GM18873 (cell line): ENCODE results near the gene STAC2.

Experiments used
- ATAC-seq: cut with Tn5 transposase; IDR thresholded peaks from one replicate; pipeline ENCODE4 v1.9.1; 2021; ENCODE audit warnings: mild to moderate bottlenecking, moderate library complexity, moderate number of reproducible peaks; ENCODE audit not compliant: unreplicated experiment, low FRiP score

Gene STAC2

GRCh38 chr17:39235555-39236449, 10.1 kb upstream of the STAC2 start:
- ATAC-seq = no peak

GRCh38 chr17:39231591-39232551, 6.1 kb upstream of the STAC2 start:
- ATAC-seq = no peak

- ATAC-seq = no peak
Measured at GRCh38 chr17:39231091-39231561, 5.4 kb upstream of the STAC2 start.

- ATAC-seq = no peak
Measured at GRCh38 chr17:39230361-39230760, 4.6 kb upstream of the STAC2 start.

GRCh38 chr17:39229274-39229913, 3.6 kb upstream of the STAC2 start:
- ATAC-seq = no peak

DNA sequence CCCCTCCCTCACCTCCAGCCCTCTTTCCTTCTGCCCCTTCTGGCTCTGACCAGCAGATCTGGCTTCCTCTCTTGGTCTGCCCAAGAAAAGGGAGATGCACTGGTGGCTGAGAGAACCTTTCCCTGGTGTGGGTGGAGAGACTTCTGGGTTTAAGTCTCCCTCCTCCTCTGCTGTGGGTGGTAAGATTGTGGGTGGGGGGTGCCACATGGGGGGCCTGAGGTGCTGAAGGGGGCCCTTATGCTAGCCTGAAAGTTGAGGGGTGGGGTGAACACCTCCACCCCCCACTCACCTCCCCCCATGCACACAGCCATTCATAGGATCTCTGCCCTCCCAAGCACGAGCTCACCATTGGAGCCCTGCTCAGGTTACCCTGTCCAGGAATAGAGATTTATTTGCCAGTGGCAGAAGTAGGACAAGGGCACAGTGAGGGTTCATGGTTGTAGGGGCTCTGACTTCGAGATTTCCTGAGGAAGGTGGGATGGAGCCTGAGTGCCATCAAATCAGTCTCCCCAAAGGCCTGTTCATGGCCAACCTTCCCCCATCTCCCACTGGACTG, 1.7 kb upstream of the STAC2 start:
- no peak for ATAC-seq

DNA sequence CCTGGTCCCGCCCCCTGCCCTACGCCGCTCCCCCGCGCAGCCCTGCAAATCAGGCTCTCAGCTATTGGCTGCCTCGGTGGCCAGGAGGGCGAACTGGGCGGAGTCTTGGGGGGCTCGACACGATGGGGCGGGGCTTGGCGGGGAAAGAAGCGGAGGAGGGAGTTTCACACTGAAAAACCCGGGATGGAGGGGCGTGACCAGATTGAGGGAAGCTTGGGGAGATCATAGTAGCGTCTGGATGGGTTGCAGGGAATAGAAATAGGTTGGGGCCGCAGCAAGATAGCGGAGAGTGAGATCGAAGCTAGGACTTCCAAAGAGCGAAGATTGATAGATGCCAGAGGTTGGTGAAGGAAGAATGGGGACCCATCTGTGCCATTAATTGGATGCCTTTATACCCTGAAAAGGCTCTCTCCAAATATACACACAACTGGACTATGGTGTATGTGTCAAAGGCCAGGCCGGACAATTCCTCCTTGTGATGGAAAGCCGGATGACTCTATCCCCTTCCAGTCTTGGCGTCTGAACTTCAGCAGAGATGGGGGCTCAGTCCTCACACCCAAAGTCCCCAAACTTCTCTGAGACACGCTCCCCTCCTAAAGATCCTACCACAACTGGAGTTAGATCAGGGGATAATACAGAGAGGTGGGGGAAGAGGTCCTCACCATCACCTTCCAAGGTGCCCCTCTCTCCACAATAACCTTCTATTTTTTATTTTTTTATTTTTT, 376 bp upstream of the STAC2 start:
- ATAC-seq = no peak

- ATAC-seq = no peak
Measured at GRCh38 chr17:39224778-39225307, 902 bp downstream of the STAC2 start.

GRCh38 chr17:39223907-39224777, 1.6 kb downstream of the STAC2 start:
- ATAC-seq = no peak

- ATAC-seq = no peak
Measured at GRCh38 chr17:39222866-39223834, 2.6 kb downstream of the STAC2 start.

GRCh38 chr17:39222151-39222550, 3.6 kb downstream of the STAC2 start:
- ATAC-seq = no peak

DNA sequence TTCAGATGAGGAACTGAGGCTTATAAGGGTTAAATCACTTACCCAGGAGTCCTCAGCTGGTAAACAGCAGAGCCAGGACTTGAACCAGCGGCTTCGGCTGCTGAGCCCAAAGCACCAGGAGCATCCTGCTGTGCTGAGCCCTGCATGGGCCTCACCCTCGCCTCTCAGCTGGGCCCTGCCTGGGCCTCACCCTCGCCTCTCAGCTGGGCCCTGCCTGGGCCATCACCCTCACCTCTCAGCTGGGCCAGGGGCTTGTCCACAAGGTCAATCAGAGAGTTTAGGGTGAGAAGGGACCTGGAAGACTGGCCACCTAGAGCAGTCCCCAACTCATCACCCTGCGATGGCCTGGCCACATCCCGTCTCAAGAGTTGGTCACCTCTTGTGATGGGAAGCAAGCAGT, 4.2 kb downstream of the STAC2 start:
- no peak for ATAC-seq

DNA sequence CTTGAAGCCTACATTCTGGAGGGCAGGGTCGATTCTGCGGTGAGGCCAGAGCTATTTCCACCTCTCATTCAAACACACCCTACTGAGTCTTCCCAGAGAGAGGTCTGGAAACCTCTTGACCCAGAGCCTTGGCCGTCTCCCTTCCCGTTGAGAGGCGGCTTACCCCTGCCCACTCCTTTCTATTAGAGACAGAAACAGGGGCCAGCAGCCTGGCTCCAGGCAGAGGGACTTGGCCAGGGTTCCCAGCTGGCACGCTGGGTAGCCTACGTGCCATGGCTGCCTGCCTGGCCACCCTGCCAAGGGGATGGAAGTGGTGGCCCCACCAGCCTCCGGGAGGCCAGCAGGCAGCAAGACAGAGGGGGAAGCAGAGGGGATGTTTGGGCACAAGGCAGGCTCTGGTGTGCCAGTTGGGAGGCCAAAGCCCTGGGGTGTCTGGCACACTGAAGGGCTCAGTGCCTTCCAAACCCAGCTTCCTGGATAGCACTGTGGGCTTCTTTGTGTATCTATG, 6.0 kb downstream of the STAC2 start:
- no peak for ATAC-seq

DNA sequence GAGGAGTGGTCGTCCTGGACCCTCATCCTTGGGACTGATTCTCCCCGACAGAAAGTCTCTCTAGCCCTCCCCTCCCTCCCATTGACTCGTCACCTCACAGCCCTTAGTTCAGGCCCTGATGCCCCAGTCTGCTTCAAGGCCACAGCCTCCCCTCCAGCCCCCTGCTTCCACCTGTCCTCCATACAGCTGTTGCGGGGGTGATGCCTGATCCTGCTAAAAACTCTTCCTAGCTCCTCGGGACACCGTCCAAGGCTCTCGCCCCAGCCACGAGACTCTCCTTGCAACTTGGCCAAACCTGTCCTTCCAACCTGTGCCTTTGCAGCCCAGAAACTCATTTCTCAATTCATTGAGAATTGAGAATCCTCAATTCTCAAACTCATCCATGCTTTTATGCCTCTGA, 6.8 kb downstream of the STAC2 start:
- ATAC-seq = no peak

- ATAC-seq = no peak
Measured at GRCh38 chr17:39217734-39218369, 7.9 kb downstream of the STAC2 start.

GRCh38 chr17:39213852-39214251, 11.9 kb downstream of the STAC2 start:
- no peak for ATAC-seq
